Neural crest cell (in vitro differentiated cells): ENCODE measurements around the gene TEX261. TPM values are rescaled to one million over a fixed set of nuclear protein-coding genes. Genes with fewer than 3 reads are reported as not detected.
A peak's percentile ranks its signal among the peaks of the same experiment; 100 is the strongest.

Experiments
- DNase-seq: peaks from one replicate; pipeline ENCODE4 v3.0.0; 2021; ENCODE audit warnings: low read depth, mixed read lengths, low spot score
- H3K27ac Mint-ChIP-seq: one replicate; pipeline ENCODE4 v1.8.0; 2021; ENCODE audit warnings: mild to moderate bottlenecking, mixed read lengths; ENCODE audit not compliant: unreplicated experiment
- H3K27me3 Mint-ChIP-seq: 2 replicates; pipeline ENCODE4 v1.8.0; 2021; ENCODE audit warnings: low read depth, mild to moderate bottlenecking, mixed read lengths
- H3K36me3 Mint-ChIP-seq: 2 replicates; pipeline ENCODE4 v1.8.0; 2021; ENCODE audit warnings: low read depth, mild to moderate bottlenecking, mixed read lengths
- H3K4me1 Mint-ChIP-seq: 2 replicates; pipeline ENCODE4 v1.8.0; 2021; ENCODE audit warnings: mixed read lengths
- H3K4me3 Mint-ChIP-seq: one replicate; pipeline ENCODE4 v1.8.0; 2021; ENCODE audit warnings: mild to moderate bottlenecking, mixed read lengths
- H3K9me3 Mint-ChIP-seq: 2 replicates; pipeline ENCODE4 v1.8.0; 2021; ENCODE audit warnings: mixed read lengths
- total RNA-seq: library from RNA; stranded (reverse); gene quantifications from 2 replicates; pipeline ENCODE4 v1.2.1, GENCODE V29; 2021
- TF ChIP-seq, protein P1 (sequence below): fragments of 200-600 bp; sonication (generic); conservative IDR thresholded peaks from 2 replicates; pipeline ENCODE4 v1.5.0; 2021; ENCODE audit warnings: antibody characterized with exemption, mild to moderate bottlenecking

TEX261 gene
- total RNA-seq, 1 donor from 2014 or later = 57.2 TPM

GRCh38 chr2:70994009-70994698 is 519 bp downstream of the TEX261 start:
- H3K4me1 Mint-ChIP-seq = peaks cover 38% of the 10 kb centered on the region
- no peaks in the 10 kb centered on the region for H3K9me3 Mint-ChIP-seq
- peak overlapping the region; percentile 58 for H3K27ac Mint-ChIP-seq
- H3K27me3 Mint-ChIP-seq = peaks cover 27% of the 10 kb centered on the region
- H3K4me3 Mint-ChIP-seq = peak overlapping the region; percentile 97
- no peaks in the 10 kb centered on the region for H3K36me3 Mint-ChIP-seq
- TF ChIP-seq, protein P1, sequence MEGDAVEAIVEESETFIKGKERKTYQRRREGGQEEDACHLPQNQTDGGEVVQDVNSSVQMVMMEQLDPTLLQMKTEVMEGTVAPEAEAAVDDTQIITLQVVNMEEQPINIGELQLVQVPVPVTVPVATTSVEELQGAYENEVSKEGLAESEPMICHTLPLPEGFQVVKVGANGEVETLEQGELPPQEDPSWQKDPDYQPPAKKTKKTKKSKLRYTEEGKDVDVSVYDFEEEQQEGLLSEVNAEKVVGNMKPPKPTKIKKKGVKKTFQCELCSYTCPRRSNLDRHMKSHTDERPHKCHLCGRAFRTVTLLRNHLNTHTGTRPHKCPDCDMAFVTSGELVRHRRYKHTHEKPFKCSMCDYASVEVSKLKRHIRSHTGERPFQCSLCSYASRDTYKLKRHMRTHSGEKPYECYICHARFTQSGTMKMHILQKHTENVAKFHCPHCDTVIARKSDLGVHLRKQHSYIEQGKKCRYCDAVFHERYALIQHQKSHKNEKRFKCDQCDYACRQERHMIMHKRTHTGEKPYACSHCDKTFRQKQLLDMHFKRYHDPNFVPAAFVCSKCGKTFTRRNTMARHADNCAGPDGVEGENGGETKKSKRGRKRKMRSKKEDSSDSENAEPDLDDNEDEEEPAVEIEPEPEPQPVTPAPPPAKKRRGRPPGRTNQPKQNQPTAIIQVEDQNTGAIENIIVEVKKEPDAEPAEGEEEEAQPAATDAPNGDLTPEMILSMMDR = no peak
- no peak for DNase-seq

DNA sequence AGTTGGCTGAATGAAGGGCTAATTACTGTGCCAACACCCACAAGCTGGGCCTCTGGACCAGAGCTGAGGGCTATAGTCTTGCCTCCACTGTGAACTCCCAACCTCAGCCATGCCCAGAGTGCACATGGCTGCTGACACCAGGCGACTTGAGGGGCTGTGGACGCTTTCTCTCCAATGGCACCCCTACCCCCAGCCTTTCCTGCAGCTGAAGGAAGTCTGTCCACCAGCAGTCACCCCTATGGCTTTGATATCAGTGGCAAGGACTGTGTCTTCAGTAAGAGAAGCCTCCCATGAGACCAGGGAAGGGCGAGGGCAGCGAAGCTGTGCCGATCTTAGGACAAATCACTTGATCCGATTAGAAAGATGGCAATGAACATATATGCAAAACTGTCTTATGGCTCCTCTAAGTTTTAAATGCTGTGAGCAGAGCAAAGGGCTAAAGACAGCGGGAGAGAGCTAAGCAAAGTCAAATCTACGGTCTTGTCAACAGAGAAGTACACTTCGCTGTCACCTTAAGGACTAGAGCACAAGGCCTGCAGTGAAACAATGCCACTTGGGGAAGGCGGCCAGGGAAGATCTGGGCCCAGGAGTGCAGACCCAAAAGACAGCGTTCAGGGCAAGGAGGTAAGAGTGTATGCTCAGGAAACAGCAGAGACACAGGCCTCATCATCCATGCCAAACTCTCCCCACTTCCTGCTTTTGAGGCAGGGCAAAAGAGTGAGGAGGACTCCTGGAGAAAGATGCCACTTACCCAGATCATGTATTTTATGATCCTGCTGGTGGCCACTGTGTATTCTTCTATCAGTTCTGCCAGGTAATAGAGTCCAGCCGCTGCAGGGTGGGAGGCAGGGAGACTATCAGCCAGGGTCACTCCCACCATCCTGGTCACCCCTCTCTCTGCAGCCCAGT is 1.5 kb downstream of the TEX261 start:
- no peak for DNase-seq
- peaks cover 4% of the 10 kb centered on the region for H3K36me3 Mint-ChIP-seq
- peak overlapping the region; percentile 58 for H3K27ac Mint-ChIP-seq
- H3K4me1 Mint-ChIP-seq = peaks cover 34% of the 10 kb centered on the region
- TF ChIP-seq, protein P1 = no peak
- peak overlapping the region; percentile 97 for H3K4me3 Mint-ChIP-seq
- no peaks in the 10 kb centered on the region for H3K9me3 Mint-ChIP-seq
- H3K27me3 Mint-ChIP-seq = peaks cover 22% of the 10 kb centered on the region

DNA sequence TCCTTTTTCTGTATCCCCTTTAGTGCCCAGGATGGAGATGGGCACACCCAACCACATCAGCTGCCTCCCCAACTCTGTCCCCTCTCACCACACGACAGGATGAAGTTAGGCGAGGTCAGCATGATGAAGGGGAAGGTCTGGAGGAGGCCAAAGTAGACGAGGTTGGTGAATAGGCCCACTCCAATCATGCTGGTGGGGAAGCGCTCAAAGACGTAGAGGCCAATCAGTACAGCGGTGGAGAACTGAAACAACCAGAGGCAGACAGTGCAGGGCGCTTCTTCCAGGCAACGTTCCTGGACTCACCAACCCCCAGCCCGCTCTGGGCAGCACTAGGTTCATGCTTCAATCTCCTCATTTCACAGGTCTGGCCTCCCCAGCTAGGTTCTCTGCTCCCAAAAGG is 2.9 kb downstream of the TEX261 start:
- Mint-ChIP-seq H3K9me3 (no peaks in the 10 kb centered on the region), H3K4me1 (peaks cover 34% of the 10 kb centered on the region), H3K27me3 (peaks cover 14% of the 10 kb centered on the region), H3K36me3 (peaks cover 5% of the 10 kb centered on the region), H3K27ac (no peak overlapping the region), H3K4me3 (peak overlapping the region; percentile 63)
- DNase-seq = no peak
- TF ChIP-seq, protein P1 = no peak

- Mint-ChIP-seq H3K36me3 (peaks cover 8% of the 10 kb centered on the region), H3K4me3 (peak overlapping the region; percentile 80), H3K4me1 (peaks cover 34% of the 10 kb centered on the region), H3K27me3 (peaks cover 14% of the 10 kb centered on the region), H3K9me3 (no peaks in the 10 kb centered on the region), H3K27ac (no peak overlapping the region)
- no peak for DNase-seq
- TF ChIP-seq, protein P1 = no peak
These were observed 3.5 kb downstream of the TEX261 start for GRCh38 chr2:70991142-70991541.

DNA sequence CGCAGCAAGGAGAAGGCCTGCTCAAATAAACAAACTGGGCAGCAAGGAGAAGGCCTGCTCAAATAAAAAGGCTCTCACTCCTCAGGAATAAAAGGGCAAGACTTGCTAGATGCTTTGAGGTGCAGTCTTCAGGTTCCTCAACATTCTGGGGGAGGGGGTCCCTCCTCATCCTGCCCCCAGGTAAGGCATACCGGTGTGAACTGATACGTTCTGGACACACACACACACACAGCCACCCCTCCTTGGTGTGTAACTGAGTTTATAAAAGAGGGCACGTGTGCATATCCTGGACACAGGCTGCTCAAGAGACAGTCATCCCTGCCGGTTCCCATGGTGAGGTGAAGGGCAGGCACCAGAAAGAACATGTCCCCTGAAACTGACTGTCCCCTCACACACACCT is 4.5 kb downstream of the TEX261 start:
- TF ChIP-seq, protein P1 = no peak

More for the DNA sequence above, 4.5 kb downstream of the TEX261 start:
- no peak for DNase-seq
- Mint-ChIP-seq H3K36me3 (peaks cover 12% of the 10 kb centered on the region), H3K4me1 (peaks cover 28% of the 10 kb centered on the region), H3K27me3 (peaks cover 5% of the 10 kb centered on the region), H3K27ac (peak overlapping the region; percentile 45), H3K4me3 (peak overlapping the region; percentile 19), H3K9me3 (no peaks in the 10 kb centered on the region)
